Mesendoderm (in vitro differentiated cells): ENCODE data around the gene IQCN.

ENCODE experiments used
- DNase-seq: peaks from one replicate; pipeline ENCODE4 v3.0.0; 2013
- H2AK5ac ChIP-seq: 2 replicates; pipeline ENCODE4 v1.6.1; 2013; ENCODE audit warnings: low read length, inconsistent platforms
- H2BK120ac ChIP-seq: 2 replicates; pipeline ENCODE4 v1.6.1; 2013; ENCODE audit warnings: low read depth, mild to moderate bottlenecking, low read length, moderate library complexity, mixed read lengths
- H2BK15ac ChIP-seq: replicated peaks from 2 replicates; pipeline ENCODE4 v1.6.1; 2013; ENCODE audit warnings: low read depth, mild to moderate bottlenecking, moderate library complexity
- H2BK5ac ChIP-seq: 2 replicates; pipeline ENCODE4 v1.6.1; 2013; ENCODE audit warnings: low read length, inconsistent platforms
- H3K18ac ChIP-seq: 2 replicates; pipeline ENCODE4 v1.6.1; 2013; ENCODE audit warnings: mild to moderate bottlenecking, low read length, mixed read lengths
- H3K23ac ChIP-seq: one replicate; pipeline ENCODE4 v1.6.1; 2013; ENCODE audit warnings: low read length
- H3K27ac ChIP-seq: 2 replicates; pipeline ENCODE4 v1.5.1; 2013; ENCODE audit warnings: low read depth, mild to moderate bottlenecking, inconsistent platforms, low read length, moderate library complexity
- H3K27me3 ChIP-seq: 2 replicates; pipeline ENCODE4 v1.6.1; 2013; ENCODE audit warnings: low read length, control low read depth, mild to moderate bottlenecking, inconsistent platforms; ENCODE audit not compliant: insufficient read depth, poor library complexity
- H3K36me3 ChIP-seq: 2 replicates; pipeline ENCODE4 v1.6.1; 2013; ENCODE audit warnings: low read length, inconsistent platforms; ENCODE audit not compliant: control insufficient read depth, insufficient read depth
- H3K4ac ChIP-seq: one replicate; pipeline ENCODE4 v1.6.1; 2013; ENCODE audit warnings: low read depth, mild to moderate bottlenecking, low read length, moderate library complexity
- H3K4me1 ChIP-seq: 2 replicates; pipeline ENCODE4 v1.6.1; 2013; ENCODE audit warnings: low read depth, low read length, inconsistent platforms; ENCODE audit not compliant: control insufficient read depth
- H3K4me2 ChIP-seq: 2 replicates; pipeline ENCODE4 v1.6.1; 2013; ENCODE audit warnings: low read length
- H3K4me3 ChIP-seq: 2 replicates; pipeline ENCODE4 v1.5.1; 2013; ENCODE audit warnings: mild to moderate bottlenecking, low read length
- H3K56ac ChIP-seq: one replicate; pipeline ENCODE4 v1.6.1; 2013; ENCODE audit warnings: low read length
- H3K79me1 ChIP-seq: 2 replicates; pipeline ENCODE4 v1.6.1; 2013; ENCODE audit warnings: low read length, inconsistent platforms
- H3K79me2 ChIP-seq: 2 replicates; pipeline ENCODE4 v1.6.1; 2013; ENCODE audit warnings: mild to moderate bottlenecking, low read length; ENCODE audit not compliant: control insufficient read depth, insufficient read depth
- H3K9ac ChIP-seq: 2 replicates; pipeline ENCODE4 v1.6.1; 2013; ENCODE audit warnings: low read length, inconsistent platforms
- H4K5ac ChIP-seq: one replicate; pipeline ENCODE4 v1.6.1; 2013; ENCODE audit warnings: low read length
- H4K8ac ChIP-seq: one replicate; pipeline ENCODE4 v1.6.1; 2013; ENCODE audit warnings: low read depth, mild to moderate bottlenecking, control low read depth, low read length, moderate library complexity
- WGBS: extraction: QIAGEN DNeasy Blood & Tissue Kit; methylation state at CpG from one replicate; pipeline ENCODE4 v1.1.7; 2013; ENCODE audit warnings: low lambda C conversion rate, missing lambda C conversion rate; ENCODE audit not compliant: insufficient coverage; ENCODE audit errors: extremely low coverage; 5-methylcytosine and 5-hydroxymethylcytosine counted together

IQCN gene

DNA sequence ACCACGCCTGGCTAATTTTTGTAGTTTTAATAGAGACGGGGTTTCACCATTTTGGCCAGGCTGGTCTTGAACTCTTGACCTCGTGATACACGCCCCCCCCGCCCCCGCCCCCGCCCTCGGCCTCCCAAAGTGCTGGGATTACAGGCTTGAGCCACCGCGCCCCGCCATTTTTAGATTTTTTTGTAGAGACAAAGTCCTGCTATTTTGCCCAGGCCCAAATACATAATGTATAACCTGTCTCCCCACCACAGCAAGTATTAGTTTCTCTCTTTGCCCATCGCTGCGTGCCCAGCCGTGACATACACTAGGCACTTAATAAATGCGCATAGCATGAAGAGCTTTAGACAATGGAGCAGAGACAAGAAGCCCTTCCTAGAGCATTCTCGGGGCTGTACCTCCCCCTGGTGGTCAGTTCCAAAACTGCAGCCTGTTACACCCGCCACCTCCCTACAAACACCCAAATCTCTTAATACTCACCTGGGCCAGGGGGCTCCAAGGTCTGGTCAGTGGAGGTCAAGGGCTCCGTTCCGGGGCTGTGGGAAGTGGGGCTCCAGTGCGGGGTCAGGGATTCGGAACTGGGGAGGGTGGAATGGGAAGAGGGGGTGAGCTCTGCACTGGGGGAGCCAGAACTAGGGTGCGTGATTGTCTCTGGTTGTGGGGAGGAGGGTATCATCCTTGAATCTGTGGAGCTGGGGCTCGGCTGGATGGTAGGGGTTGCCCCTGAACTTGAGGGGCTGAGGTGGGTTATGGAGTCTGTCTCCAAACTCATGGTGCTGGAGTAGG lies 22.5 kb downstream of the IQCN start:
- Histone ChIP-seq H3K27me3 (no peaks in the 10 kb centered on the region), H3K4me3 (no peak overlapping the region), H2BK15ac (no peak overlapping the region), H3K23ac (no peak overlapping the region), H3K56ac (no peak overlapping the region), H3K79me1 (no peaks in the 10 kb centered on the region), H3K4ac (no peak overlapping the region), H3K4me2 (no peak overlapping the region), H3K27ac (no peak overlapping the region), H3K18ac (no peak overlapping the region), H2AK5ac (no peak overlapping the region), H4K5ac (no peak overlapping the region), H3K36me3 (no peaks in the 10 kb centered on the region), H4K8ac (no peak overlapping the region), H2BK120ac (no peak overlapping the region), H3K4me1 (no peaks in the 10 kb centered on the region), H3K79me2 (no peaks in the 10 kb centered on the region), H3K9ac (no peak overlapping the region), H2BK5ac (no peak overlapping the region)
- peak; percentile 81 for DNase-seq
- no CpG with 5 or more reads among the region's 23 CpGs for WGBS

DNA sequence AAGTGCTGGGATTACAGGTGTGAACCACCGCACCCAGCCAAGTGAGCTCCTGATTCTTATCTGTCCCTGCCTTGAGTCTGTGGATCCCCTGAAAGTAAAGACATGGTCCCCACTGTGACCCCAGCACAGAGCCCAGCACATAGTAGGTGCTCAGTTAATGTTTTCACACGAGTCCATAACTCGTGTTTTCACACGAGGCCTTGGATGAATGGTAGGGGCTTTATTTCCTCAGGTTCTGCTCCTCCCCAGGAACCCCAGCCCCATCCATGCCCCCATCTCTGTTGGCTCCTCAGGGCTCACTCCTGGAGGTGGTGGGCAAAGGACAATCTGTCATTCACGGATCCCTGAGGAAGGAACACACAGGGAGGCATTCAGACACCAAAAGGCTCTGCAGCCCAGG lies 24.4 kb downstream of the IQCN start:
- H3K9ac ChIP-seq: no peak overlapping the region
- no CpG with 5 or more reads among the region's 5 CpGs for WGBS
- H3K79me1 ChIP-seq: no peaks in the 10 kb centered on the region
- H3K27ac ChIP-seq: no peak overlapping the region
- no peak overlapping the region for H2BK5ac ChIP-seq
- no peak overlapping the region for H3K4me3 ChIP-seq
- H3K56ac ChIP-seq: no peak overlapping the region
- H2BK120ac ChIP-seq: no peak overlapping the region
- H4K5ac ChIP-seq: no peak overlapping the region
- H2BK15ac ChIP-seq: no peak overlapping the region
- DNase-seq: no peak
- no peak overlapping the region for H3K23ac ChIP-seq
- no peaks in the 10 kb centered on the region for H3K36me3 ChIP-seq
- no peaks in the 10 kb centered on the region for H3K27me3 ChIP-seq
- no peaks in the 10 kb centered on the region for H3K79me2 ChIP-seq
- no peak overlapping the region for H4K8ac ChIP-seq
- H3K4me1 ChIP-seq: no peaks in the 10 kb centered on the region
- H3K4ac ChIP-seq: no peak overlapping the region
- H3K18ac ChIP-seq: no peak overlapping the region
- H3K4me2 ChIP-seq: no peak overlapping the region
- H2AK5ac ChIP-seq: no peak overlapping the region

DNA sequence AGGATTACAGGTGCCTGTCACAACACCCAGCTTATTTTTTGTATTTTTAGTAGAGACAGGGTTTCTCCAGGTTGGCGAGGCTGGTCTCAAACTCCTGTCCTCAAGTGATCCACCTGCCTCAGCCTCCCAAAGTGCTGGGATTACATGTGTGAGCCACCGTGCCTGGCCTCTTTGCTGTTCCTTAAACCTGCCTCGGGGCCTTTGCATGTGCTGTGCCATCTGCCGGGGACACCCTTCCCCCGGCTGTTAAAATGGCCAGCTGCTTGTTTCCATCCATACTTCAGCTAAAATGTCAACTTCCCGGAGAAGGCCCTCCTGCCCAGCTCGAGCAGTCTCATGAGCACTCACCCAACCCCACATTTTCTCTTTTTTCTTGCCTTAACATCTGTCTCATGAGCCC lies 29.0 kb downstream of the IQCN start:
- no CpG with 5 or more reads among the region's 7 CpGs for WGBS
- Histone ChIP-seq H3K9ac (no peak overlapping the region), H3K79me2 (no peaks in the 10 kb centered on the region), H3K27ac (no peak overlapping the region), H3K18ac (no peak overlapping the region), H3K4me2 (no peak overlapping the region), H3K79me1 (no peaks in the 10 kb centered on the region), H2BK15ac (no peak overlapping the region), H3K4me1 (no peaks in the 10 kb centered on the region), H3K27me3 (no peaks in the 10 kb centered on the region), H4K8ac (no peak overlapping the region), H3K56ac (no peak overlapping the region), H2AK5ac (no peak overlapping the region), H3K23ac (no peak overlapping the region), H3K36me3 (no peaks in the 10 kb centered on the region), H2BK5ac (no peak overlapping the region), H3K4me3 (no peak overlapping the region), H4K5ac (no peak overlapping the region), H2BK120ac (no peak overlapping the region), H3K4ac (no peak overlapping the region)
- no peak for DNase-seq

DNA sequence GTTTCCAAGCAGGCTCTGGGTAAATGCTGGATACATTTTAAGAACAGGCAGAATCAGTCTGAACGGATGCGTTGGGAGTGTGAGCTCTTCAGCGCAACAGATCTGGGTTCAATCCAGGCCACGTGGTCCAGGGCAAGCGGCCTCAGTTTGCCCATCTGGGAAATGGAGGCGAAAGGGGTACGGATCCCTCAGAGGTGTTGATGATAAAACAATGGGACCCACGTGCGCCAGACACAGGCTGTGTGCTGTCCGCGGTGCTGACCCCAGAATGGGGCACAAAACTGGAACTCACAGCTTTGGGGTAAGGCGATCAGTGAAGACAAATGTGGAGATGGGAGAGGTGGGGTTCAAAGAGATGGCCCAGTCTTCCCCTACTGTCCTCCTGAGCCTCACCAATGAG lies 34.9 kb downstream of the IQCN start:
- Histone ChIP-seq H3K27me3 (no peaks in the 10 kb centered on the region), H3K4me2 (no peak overlapping the region), H2BK120ac (no peak overlapping the region), H4K5ac (no peak overlapping the region), H4K8ac (no peak overlapping the region), H3K4ac (no peak overlapping the region), H3K36me3 (no peaks in the 10 kb centered on the region), H3K4me3 (no peak overlapping the region), H3K23ac (no peak overlapping the region), H3K4me1 (no peaks in the 10 kb centered on the region), H3K56ac (no peak overlapping the region), H3K79me2 (no peaks in the 10 kb centered on the region), H2AK5ac (no peak overlapping the region), H3K27ac (no peak overlapping the region), H2BK5ac (no peak overlapping the region), H2BK15ac (no peak overlapping the region), H3K79me1 (no peaks in the 10 kb centered on the region), H3K9ac (no peak overlapping the region), H3K18ac (no peak overlapping the region)
- no CpG with 5 or more reads among the region's 12 CpGs for WGBS
- DNase-seq: peak; percentile 44

DNA sequence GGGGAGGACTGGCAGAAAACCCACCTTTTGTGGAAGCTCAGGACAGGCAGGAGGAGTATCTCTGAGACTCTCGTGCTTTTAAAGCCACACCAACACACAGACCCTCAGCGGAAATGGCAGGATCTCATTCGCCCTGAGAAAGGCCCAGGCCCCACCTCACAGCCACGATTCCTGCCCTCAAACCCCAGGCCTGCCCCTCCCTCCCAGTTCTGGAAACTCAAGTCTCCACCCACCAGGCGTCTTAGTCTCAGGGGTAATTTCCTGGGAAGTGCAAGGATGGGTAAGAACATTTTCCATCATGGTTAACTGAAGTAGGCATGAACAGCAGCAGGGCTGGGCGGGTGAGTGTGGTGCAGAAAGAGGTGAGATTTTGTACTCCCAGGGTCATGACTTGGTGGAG lies 40.1 kb downstream of the IQCN start:
- Histone ChIP-seq H3K4me1 (peaks cover 6% of the 10 kb centered on the region), H3K4ac (no peak overlapping the region), H2AK5ac (no peak overlapping the region), H4K5ac (no peak overlapping the region), H3K4me2 (no peak overlapping the region), H3K4me3 (no peak overlapping the region), H2BK15ac (no peak overlapping the region), H2BK5ac (no peak overlapping the region), H3K27ac (no peak overlapping the region), H3K56ac (no peak overlapping the region), H3K36me3 (no peaks in the 10 kb centered on the region), H3K79me2 (no peaks in the 10 kb centered on the region), H2BK120ac (no peak overlapping the region), H3K79me1 (no peaks in the 10 kb centered on the region), H4K8ac (no peak overlapping the region), H3K23ac (no peak overlapping the region), H3K27me3 (no peaks in the 10 kb centered on the region), H3K9ac (no peak overlapping the region), H3K18ac (no peak overlapping the region)
- no CpG with 5 or more reads among the region's 6 CpGs for WGBS
- no peak for DNase-seq
